ENCODE measurements around the gene STMND1. TPM values are rescaled to one million over a fixed set of nuclear protein-coding genes. Genes with fewer than 3 reads are reported as not detected.

STMND1 gene
- polyA plus RNA-seq, 1 donor from 2014 or later: 0.59 TPM

DNA sequence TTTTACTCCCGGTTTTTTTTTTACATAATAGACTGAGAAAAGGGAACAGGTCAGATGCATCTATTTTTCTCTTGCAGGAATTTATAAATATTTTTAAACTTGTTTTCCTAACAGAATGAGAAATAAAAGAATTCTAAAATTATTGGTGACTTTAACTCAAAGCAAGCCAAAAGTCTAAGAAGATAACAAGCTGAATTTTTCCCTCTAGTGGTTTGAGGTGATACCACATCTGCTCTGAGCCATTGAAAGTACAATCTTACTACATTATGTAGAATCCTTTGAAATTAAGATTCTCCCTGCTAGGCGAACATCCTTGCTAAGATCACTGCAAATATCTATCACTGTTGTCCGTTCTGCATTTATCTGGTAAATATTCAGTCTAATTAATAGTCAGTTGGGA is 10.7 kb upstream of the STMND1 start:
- Histone ChIP-seq H3F3A (ENCODE audit: insufficient read depth, low read length, poor library complexity, severe bottlenecking) (no peaks in the 10 kb centered on the region), H4K20me1 (ENCODE audit: insufficient read depth) (no peaks in the 10 kb centered on the region), H3K4me2 (ENCODE audit: low read length) (no peak overlapping the region), H3K9ac (ENCODE audit: low read length) (no peak overlapping the region), H3K36me3 (ENCODE audit: insufficient read depth, low read length) (no peaks in the 10 kb centered on the region), H3K4me3 (ENCODE audit: low read length) (no peak overlapping the region), H2AFZ (ENCODE audit: low read depth, low read length) (no peak overlapping the region), H3K27ac (ENCODE audit: low read length) (no peak overlapping the region), H3K9me3 (ENCODE audit: low read length) (no peaks in the 10 kb centered on the region), H3K27me3 (ENCODE audit: insufficient read depth, low read depth, low read length) (no peaks in the 10 kb centered on the region), H3K79me2 (replicated peaks; ENCODE audit: insufficient read depth, low read length) (no peaks in the 10 kb centered on the region), H3K9me2 (ENCODE audit: insufficient read depth, low read length) (no peaks in the 10 kb centered on the region)
- TF ChIP-seq POLR2AphosphoS5 (IDR thresholded peaks at IDR 0.05) (no peak), RAD21 (conservative IDR thresholded peaks at IDR 0.05) (no peak), TAF1 (IDR thresholded peaks at IDR 0.05; ENCODE audit: low read depth) (no peak), SMC3 (conservative IDR thresholded peaks at IDR 0.05; ENCODE audit: poor library complexity) (peak; percentile 20)
- TF ChIP-seq, protein P1, sequence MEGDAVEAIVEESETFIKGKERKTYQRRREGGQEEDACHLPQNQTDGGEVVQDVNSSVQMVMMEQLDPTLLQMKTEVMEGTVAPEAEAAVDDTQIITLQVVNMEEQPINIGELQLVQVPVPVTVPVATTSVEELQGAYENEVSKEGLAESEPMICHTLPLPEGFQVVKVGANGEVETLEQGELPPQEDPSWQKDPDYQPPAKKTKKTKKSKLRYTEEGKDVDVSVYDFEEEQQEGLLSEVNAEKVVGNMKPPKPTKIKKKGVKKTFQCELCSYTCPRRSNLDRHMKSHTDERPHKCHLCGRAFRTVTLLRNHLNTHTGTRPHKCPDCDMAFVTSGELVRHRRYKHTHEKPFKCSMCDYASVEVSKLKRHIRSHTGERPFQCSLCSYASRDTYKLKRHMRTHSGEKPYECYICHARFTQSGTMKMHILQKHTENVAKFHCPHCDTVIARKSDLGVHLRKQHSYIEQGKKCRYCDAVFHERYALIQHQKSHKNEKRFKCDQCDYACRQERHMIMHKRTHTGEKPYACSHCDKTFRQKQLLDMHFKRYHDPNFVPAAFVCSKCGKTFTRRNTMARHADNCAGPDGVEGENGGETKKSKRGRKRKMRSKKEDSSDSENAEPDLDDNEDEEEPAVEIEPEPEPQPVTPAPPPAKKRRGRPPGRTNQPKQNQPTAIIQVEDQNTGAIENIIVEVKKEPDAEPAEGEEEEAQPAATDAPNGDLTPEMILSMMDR (IDR thresholded peaks at IDR 0.05; ENCODE audit: poor library complexity, severe bottlenecking): peak; percentile 49

DNA sequence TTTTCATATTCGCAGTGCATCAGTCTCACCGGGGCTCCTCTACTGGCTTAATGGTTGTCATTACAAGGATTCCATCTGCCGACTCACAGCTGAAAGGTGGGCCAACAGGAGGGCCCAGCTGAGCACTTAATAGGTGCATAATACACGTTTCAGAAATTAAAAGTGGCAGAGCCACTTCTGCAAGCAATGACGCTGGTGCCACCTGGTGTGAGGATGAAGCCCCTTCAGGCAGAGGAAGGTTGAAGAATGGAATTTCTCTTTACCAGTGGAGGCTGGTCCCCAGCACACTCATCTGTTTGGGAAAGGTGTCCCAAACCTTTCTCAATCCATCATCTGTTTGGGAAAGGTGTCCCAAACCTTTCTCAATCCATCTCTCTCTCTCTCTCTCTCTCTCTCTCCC is 8.2 kb upstream of the STMND1 start:
- Histone ChIP-seq H3K27me3 (ENCODE audit: insufficient read depth, low read depth, low read length) (no peaks in the 10 kb centered on the region), H3K9ac (ENCODE audit: low read length) (no peak overlapping the region), H3K9me3 (ENCODE audit: low read length) (no peaks in the 10 kb centered on the region), H3K9me2 (ENCODE audit: insufficient read depth, low read length) (no peaks in the 10 kb centered on the region), H4K20me1 (ENCODE audit: insufficient read depth) (no peaks in the 10 kb centered on the region), H3K27ac (ENCODE audit: low read length) (no peak overlapping the region), H2AFZ (ENCODE audit: low read depth, low read length) (no peak overlapping the region), H3F3A (ENCODE audit: insufficient read depth, low read length, poor library complexity, severe bottlenecking) (no peaks in the 10 kb centered on the region), H3K36me3 (ENCODE audit: insufficient read depth, low read length) (no peaks in the 10 kb centered on the region), H3K79me2 (replicated peaks; ENCODE audit: insufficient read depth, low read length) (no peaks in the 10 kb centered on the region), H3K4me2 (ENCODE audit: low read length) (no peak overlapping the region), H3K4me3 (ENCODE audit: low read length) (no peak overlapping the region)
- TF ChIP-seq EP300 (conservative IDR thresholded peaks at IDR 0.05; ENCODE audit: poor library complexity, severe bottlenecking): no peak
- no peak for TF ChIP-seq MXI1 (conservative IDR thresholded peaks at IDR 0.05; ENCODE audit: poor library complexity, severe bottlenecking)
- no peak for TF ChIP-seq TAF1 (IDR thresholded peaks at IDR 0.05; ENCODE audit: low read depth)
- peak; percentile 82 for TF ChIP-seq RAD21 (conservative IDR thresholded peaks at IDR 0.05)
- TF ChIP-seq, protein P1 (IDR thresholded peaks at IDR 0.05; ENCODE audit: poor library complexity, severe bottlenecking): peak; percentile 75
- TF ChIP-seq, protein P2, sequence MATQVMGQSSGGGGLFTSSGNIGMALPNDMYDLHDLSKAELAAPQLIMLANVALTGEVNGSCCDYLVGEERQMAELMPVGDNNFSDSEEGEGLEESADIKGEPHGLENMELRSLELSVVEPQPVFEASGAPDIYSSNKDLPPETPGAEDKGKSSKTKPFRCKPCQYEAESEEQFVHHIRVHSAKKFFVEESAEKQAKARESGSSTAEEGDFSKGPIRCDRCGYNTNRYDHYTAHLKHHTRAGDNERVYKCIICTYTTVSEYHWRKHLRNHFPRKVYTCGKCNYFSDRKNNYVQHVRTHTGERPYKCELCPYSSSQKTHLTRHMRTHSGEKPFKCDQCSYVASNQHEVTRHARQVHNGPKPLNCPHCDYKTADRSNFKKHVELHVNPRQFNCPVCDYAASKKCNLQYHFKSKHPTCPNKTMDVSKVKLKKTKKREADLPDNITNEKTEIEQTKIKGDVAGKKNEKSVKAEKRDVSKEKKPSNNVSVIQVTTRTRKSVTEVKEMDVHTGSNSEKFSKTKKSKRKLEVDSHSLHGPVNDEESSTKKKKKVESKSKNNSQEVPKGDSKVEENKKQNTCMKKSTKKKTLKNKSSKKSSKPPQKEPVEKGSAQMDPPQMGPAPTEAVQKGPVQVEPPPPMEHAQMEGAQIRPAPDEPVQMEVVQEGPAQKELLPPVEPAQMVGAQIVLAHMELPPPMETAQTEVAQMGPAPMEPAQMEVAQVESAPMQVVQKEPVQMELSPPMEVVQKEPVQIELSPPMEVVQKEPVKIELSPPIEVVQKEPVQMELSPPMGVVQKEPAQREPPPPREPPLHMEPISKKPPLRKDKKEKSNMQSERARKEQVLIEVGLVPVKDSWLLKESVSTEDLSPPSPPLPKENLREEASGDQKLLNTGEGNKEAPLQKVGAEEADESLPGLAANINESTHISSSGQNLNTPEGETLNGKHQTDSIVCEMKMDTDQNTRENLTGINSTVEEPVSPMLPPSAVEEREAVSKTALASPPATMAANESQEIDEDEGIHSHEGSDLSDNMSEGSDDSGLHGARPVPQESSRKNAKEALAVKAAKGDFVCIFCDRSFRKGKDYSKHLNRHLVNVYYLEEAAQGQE (IDR thresholded peaks at IDR 0.05; ENCODE audit: borderline replicate concordance): no peak
- peak; percentile 79 for TF ChIP-seq SMC3 (conservative IDR thresholded peaks at IDR 0.05; ENCODE audit: poor library complexity)
- TF ChIP-seq EZH2 (IDR thresholded peaks at IDR 0.05; ENCODE audit: borderline replicate concordance, insufficient read depth, low read length, poor library complexity, severe bottlenecking): no peak

Data from neural cell (in vitro differentiated cells).